H1 (cell line): ENCODE results near the gene SELENOO. TPM values are rescaled to one million over a fixed set of nuclear protein-coding genes. Genes with fewer than 3 reads are reported as not detected.

Experiments
- CHD1 ChIP-seq: IDR thresholded peaks from 2 replicates; pipeline ENCODE4 v1.6.1; 2012; ENCODE audit warnings: low read depth, low read length, improper control_type of control experiment
- EP300 ChIP-seq, 2 experiments: IDR thresholded peaks; 1 replicate in 1 of 2; 2 replicates in 1 of 2; pipeline ENCODE4 v1.6.1; 2011 to 2012; ENCODE audit warnings: low read depth in 2 of 2, low read length in 2 of 2, mild to moderate bottlenecking in 2 of 2, borderline replicate concordance in 1 of 2, inconsistent platforms in 1 of 2, moderate library complexity in 1 of 2
- YY1 ChIP-seq: IDR thresholded peaks from 2 replicates; pipeline ENCODE4 v1.6.1; 2011; ENCODE audit warnings: low read depth, mild to moderate bottlenecking, low read length
- polyA plus RNA-seq, 7 experiments: library from polyadenylated mRNA; depleted of rRNA in 3 of 7; stranded (reverse) in 5 of 7; unstranded in 2 of 7; fragments of >200 nt in 5 of 7; fragments of 200-250 nt in 2 of 7; gene quantifications; 1 replicate in 5 of 7; 2 replicates in 1 of 7; 4 replicates in 1 of 7; pipeline versions ENCODE4 v1.2.1 to v1.2.3, GENCODE V29; 2011 to 2013; ENCODE audit warnings: missing spikeins in 2 of 7, mixed read lengths in 2 of 7
- total RNA-seq: library from RNA; stranded (reverse); fragmentation: NEBNext Ultra II Directional; extraction: Animal tissue kit (Norgen Biotek cat#: 25700); gene quantifications from 2 replicates; pipeline ENCODE4 v1.2.1, GENCODE V29; 2021

Gene SELENOO
- total and polyA plus RNA-seq, 2 of the 8 experiments (the other 6 are each of a cell fraction or from before 2014, with no cell fraction given) = 18.6 to 25.1 TPM

GRCh38 chr22:50257451-50258360 is 56.9 kb downstream of the SELENOO start (continued):
- TF ChIP-seq EP300 (IDR thresholded peaks at IDR 0.05; ENCODE audit: borderline replicate concordance in 1 of 2, low read depth in 2 of 2, low read length in 2 of 2) (no peak), YY1 (no peak), CHD1 (no peak)
